Karpas-422 (cell line): ENCODE measurements around the gene ANKLE1. TPM values are rescaled to one million over a fixed set of nuclear protein-coding genes. Genes with fewer than 3 reads are reported as not detected.
"Not testable (repeated sequence)": the region's sequence is repeated elsewhere in the genome, so short reads cannot be mapped to it uniquely, and the experiment has no call there.

Source experiments
- DNase-seq: peaks from one replicate; pipeline ENCODE4 v3.0.0-alpha.2; 2015
- H2AFZ ChIP-seq: fragments of 200-600 bp; sonication (generic); 2 replicates; pipeline ENCODE4 v1.6.1; 2014; ENCODE audit warnings: antibody characterized with exemption, low read length, mixed read lengths
- H3K27ac ChIP-seq: fragments of 200-600 bp; sonication (generic); 2 replicates; pipeline ENCODE4 v1.5.1; 2014; ENCODE audit warnings: mild to moderate bottlenecking, low read length, moderate library complexity
- H3K27me3 ChIP-seq: fragments of 200-600 bp; sonication (generic); 2 replicates; pipeline ENCODE4 v1.6.1; 2014; ENCODE audit warnings: low read length, mixed read lengths
- H3K36me3 ChIP-seq: fragments of 200-600 bp; sonication (generic); 2 replicates; pipeline ENCODE4 v1.6.1; 2014; ENCODE audit warnings: low read length, mixed read lengths; ENCODE audit not compliant: insufficient read depth
- H3K4me1 ChIP-seq: fragments of 200-600 bp; sonication (generic); 2 replicates; pipeline ENCODE4 v1.6.1; 2014; ENCODE audit warnings: mild to moderate bottlenecking, low read length, mixed read lengths
- H3K4me2 ChIP-seq: fragments of 200-600 bp; sonication (generic); 2 replicates; pipeline ENCODE4 v1.6.1; 2014; ENCODE audit warnings: low read length, low read depth, mild to moderate bottlenecking; ENCODE audit not compliant: poor library complexity, severe bottlenecking
- H3K4me3 ChIP-seq: fragments of 200-600 bp; sonication (generic); 2 replicates; pipeline ENCODE4 v1.5.1; 2014; ENCODE audit warnings: mild to moderate bottlenecking, antibody characterized with exemption, low read length, mixed read lengths
- H3K79me2 ChIP-seq: fragments of 200-600 bp; sonication (generic); 2 replicates; pipeline ENCODE4 v1.6.1; 2014; ENCODE audit warnings: mild to moderate bottlenecking, low read length, mixed read lengths
- H3K9ac ChIP-seq: fragments of 200-600 bp; sonication (generic); 2 replicates; pipeline ENCODE4 v1.6.0; 2014; ENCODE audit warnings: low read length
- H3K9me2 ChIP-seq: fragments of 200-600 bp; sonication (generic), shearing (Covaris generic); replicated peaks from 2 replicates; pipeline ENCODE4 v1.6.0; 2014; ENCODE audit warnings: mild to moderate bottlenecking, low read length, moderate library complexity; ENCODE audit not compliant: insufficient read depth
- H3K9me3 ChIP-seq: fragments of 300-700, 200-600 bp; sonication (generic); 2 replicates; pipeline ENCODE4 v1.6.1; 2014; ENCODE audit warnings: low read length, mixed read lengths
- H4K20me1 ChIP-seq: fragments of 200-600 bp; sonication (generic); 2 replicates; pipeline ENCODE4 v1.6.1; 2014; ENCODE audit warnings: mild to moderate bottlenecking, antibody characterized with exemption, low read length, low read depth; ENCODE audit not compliant: insufficient read depth
- total RNA-seq: library from RNA; depleted of rRNA; stranded (reverse); fragments of >200 nt; shearing (Covaris generic); gene quantifications from 2 replicates; pipeline ENCODE4 v1.2.3, GENCODE V29; 2014; ENCODE audit warnings: low replicate concordance

Gene ANKLE1
- total RNA-seq, 1 experiment from 2014 or later, result 19.6 TPM

GRCh38 chr19:17266589-17266974, 15.1 kb upstream of the ANKLE1 start:
- Histone ChIP-seq H3K9me2 (no peaks in the 10 kb centered on the region), H3K27me3 (no peaks in the 10 kb centered on the region), H3K36me3 (peaks cover 4% of the 10 kb centered on the region; the same call in 1 of the 2 replicates), H3K4me2 (peak overlapping the region; percentile 75), H3K9ac (peak overlapping the region; percentile 59), H2AFZ (no peak overlapping the region), H4K20me1 (no peaks in the 10 kb centered on the region), H3K79me2 (peaks cover 17% of the 10 kb centered on the region), H3K4me3 (peak overlapping the region; percentile 40; the same call in 1 of the 2 replicates), H3K27ac (peak overlapping the region; percentile 93), H3K9me3 (no peaks in the 10 kb centered on the region), H3K4me1 (peaks cover 21% of the 10 kb centered on the region)
- no peak for DNase-seq

DNA sequence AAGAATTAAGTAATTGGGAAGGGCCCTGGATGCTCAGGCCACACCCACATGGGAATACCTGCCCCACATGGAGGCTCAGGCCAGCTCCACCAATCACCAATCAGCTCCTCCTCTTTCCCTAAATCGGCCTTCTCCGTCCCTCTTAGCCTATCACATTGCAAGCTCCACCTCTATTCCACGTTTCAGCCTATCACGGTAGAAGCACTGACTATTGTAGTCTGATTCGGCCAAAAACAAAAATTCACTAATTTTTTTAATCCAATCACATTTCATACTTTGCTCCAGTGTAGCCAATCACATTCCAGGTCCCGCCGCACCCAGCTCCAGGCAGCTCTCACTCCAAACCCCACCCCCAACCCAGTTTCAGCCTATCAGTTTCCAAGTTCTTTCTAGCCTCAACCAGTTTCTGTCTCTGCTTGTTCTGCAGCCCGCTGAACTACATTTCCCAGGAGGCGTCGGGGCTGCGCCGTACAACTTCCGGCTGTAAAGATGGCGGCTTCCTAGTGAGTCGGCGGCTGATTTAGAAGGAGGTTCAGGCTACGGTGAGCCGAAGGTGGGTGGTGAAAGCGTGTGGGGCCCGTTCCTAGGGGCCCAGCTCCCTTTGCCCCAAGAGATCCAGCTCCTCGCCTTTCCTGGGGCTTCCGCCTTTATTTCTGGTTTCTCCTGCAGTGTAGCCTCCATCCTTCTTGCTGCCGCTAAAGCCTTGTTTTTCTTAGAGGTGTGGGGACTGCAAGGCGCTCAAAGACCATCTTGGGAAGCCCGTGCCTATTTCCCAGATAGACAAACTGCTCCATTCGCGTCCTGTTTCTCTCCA, 14.5 kb upstream of the ANKLE1 start, which contains the start of gene BABAM1:
Gene BABAM1 (plus strand): TSS at position 469 of the 814 bp plus-strand sequence. CDS start 1,364 bp downstream, outside the sequence.
- Histone ChIP-seq H3K79me2 (peaks cover 17% of the 10 kb centered on the region), H3K9me3 (no peaks in the 10 kb centered on the region), H4K20me1 (no peaks in the 10 kb centered on the region), H3K27ac (peak within 1 kb of the TSS; percentile 93), H3K27me3 (no peaks in the 10 kb centered on the region), H2AFZ (peak within 1 kb of the TSS; percentile 33; the same call in 1 of the 2 replicates), H3K4me2 (peak within 1 kb of the TSS; percentile 75), H3K36me3 (peaks cover 4% of the 10 kb centered on the region; the same call in 1 of the 2 replicates), H3K9me2 (no peaks in the 10 kb centered on the region), H3K4me1 (peaks cover 21% of the 10 kb centered on the region), H3K9ac (peak within 1 kb of the TSS; percentile 82), H3K4me3 (peak within 1 kb of the TSS; percentile 93)
- peak; percentile 99 for DNase-seq

GRCh38 chr19:17268754-17269153, 12.9 kb upstream of the ANKLE1 start:
- no peaks in the 10 kb centered on the region for H3K9me3 ChIP-seq
- H3K9me2 ChIP-seq, result no peaks in the 10 kb centered on the region
- H3K27ac ChIP-seq, result no peak overlapping the region
- no peaks in the 10 kb centered on the region for H3K27me3 ChIP-seq
- no peak for DNase-seq
- H3K9ac ChIP-seq, result peak overlapping the region; percentile 82
- H2AFZ ChIP-seq, result no peak overlapping the region
- peak overlapping the region; percentile 71 for H3K4me2 ChIP-seq
- H3K79me2 ChIP-seq, result peaks cover 17% of the 10 kb centered on the region
- H4K20me1 ChIP-seq, result no peaks in the 10 kb centered on the region
- peak overlapping the region; percentile 93 for H3K4me3 ChIP-seq
- H3K4me1 ChIP-seq, result peaks cover 21% of the 10 kb centered on the region
- H3K36me3 ChIP-seq, result peaks cover 4% of the 10 kb centered on the region; the same call in 1 of the 2 replicates

DNA sequence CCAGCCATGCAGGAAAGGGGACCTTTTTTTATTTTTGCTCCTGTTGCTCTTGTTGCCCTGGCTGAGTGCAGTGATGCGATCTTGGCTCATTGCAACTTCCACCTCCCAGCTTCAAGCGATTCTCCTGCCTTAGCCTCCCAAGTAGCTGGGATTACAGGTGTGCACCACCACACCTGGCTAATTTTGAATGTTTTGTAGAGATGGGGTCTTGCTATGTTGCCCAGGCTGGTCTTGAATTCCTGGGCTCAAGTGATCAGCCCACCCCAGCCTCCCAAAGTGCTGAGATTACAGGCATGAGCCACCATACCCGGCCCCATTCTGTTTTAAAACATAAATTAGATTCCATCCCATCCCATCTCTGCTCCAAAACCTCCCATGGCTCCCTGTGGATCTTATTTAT, 6.8 kb upstream of the ANKLE1 start:
- H3K4me1 ChIP-seq, H3K27ac ChIP-seq, H3K4me3 ChIP-seq, H2AFZ ChIP-seq, H3K9me3 ChIP-seq, H3K9me2 ChIP-seq, DNase-seq, H3K9ac ChIP-seq, H3K4me2 ChIP-seq, H3K27me3 ChIP-seq, H3K79me2 ChIP-seq, H4K20me1 ChIP-seq: not testable (repeated sequence)
- H3K36me3 ChIP-seq, result peaks cover 16% of the 10 kb centered on the region

DNA sequence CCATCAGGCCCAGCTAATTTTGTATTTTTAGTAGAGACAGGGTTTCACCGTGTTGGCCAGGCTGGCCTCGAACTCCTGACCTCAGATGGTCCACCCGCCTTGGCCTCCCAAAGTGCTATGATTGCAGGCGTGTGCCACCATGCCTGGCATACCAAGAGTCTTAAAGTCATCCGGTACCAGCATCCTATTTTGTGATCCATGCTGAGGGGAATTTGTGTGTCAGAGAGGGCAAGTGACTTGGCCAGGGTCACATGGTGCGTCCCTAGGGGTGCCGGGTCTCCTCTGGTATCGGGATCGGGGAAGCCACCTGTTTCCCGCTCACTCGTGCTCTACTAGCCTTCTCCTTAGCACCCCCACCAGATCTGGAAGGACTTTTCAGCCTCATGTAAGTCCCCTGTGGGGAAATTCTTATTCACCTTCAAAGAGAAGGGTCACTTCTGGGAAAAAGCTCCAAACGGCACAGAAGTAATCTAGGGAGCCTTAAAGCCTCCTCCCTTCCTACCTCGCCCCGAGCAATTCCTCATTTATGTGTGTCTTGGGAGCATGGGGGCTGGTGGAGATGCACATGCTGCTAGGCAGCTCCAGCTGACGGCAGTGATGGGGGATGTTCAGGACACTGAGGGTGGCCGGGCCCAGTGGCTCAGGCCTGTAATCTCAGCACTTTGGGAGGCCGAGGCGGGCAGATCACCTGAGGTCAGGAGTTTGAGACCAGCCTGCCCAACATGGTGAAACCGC, 6.1 kb upstream of the ANKLE1 start:
- H4K20me1 ChIP-seq, result no peaks in the 10 kb centered on the region
- no peak overlapping the region for H3K4me3 ChIP-seq
- H3K9me2 ChIP-seq, result no peaks in the 10 kb centered on the region
- peaks cover 16% of the 10 kb centered on the region for H3K36me3 ChIP-seq
- no peaks in the 10 kb centered on the region for H3K79me2 ChIP-seq
- H2AFZ ChIP-seq, result no peak overlapping the region
- H3K9ac ChIP-seq, result no peak overlapping the region
- no peak for DNase-seq
- H3K4me2 ChIP-seq, result no peak overlapping the region
- H3K4me1 ChIP-seq, result no peaks in the 10 kb centered on the region
- H3K27me3 ChIP-seq, result no peaks in the 10 kb centered on the region
- no peaks in the 10 kb centered on the region for H3K9me3 ChIP-seq
- no peak overlapping the region for H3K27ac ChIP-seq

DNA sequence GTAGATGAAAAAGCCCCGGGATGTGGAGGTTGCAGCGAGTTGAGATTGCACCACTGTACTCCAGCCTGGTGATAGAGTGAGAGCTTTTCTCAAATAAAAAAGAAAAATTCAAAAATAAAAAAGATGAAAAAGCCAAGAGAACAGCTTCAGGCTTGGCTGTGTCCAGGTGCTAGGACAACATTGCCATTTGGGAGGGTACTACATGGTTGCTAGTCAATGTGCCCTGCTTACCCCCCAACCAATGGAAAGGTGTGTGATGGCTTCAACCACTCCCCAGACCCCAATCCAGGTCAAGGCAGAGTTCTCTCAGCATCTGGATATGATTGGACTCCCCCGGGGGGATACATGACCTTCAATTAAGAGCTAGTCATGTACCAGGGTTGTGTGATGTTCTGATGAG, 2.3 kb upstream of the ANKLE1 start:
- no peaks in the 10 kb centered on the region for H3K9me3 ChIP-seq

GRCh38 chr19:17282488-17283125, 906 bp downstream of the ANKLE1 start:
- Histone ChIP-seq H3K9me3 (no peaks in the 10 kb centered on the region), H3K27ac (peak overlapping the region; percentile 78), H3K4me3 (peak overlapping the region; percentile 73), H3K4me2 (peak overlapping the region; percentile 90), H3K79me2 (peaks cover 15% of the 10 kb centered on the region; the same call in 1 of the 2 replicates), H3K9ac (peak overlapping the region; percentile 87), H3K27me3 (no peaks in the 10 kb centered on the region), H3K36me3 (peaks cover 25% of the 10 kb centered on the region), H4K20me1 (peaks cover 12% of the 10 kb centered on the region), H3K9me2 (no peaks in the 10 kb centered on the region), H3K4me1 (peaks cover 23% of the 10 kb centered on the region), H2AFZ (peak overlapping the region; percentile 81; the same call in 1 of the 2 replicates)
- peak; percentile 94 for DNase-seq

More for the DNA sequence above, 2.3 kb upstream of the ANKLE1 start:
- no peak for DNase-seq
- H3K4me3 ChIP-seq, result no peak overlapping the region
- H4K20me1 ChIP-seq, result peaks cover 8% of the 10 kb centered on the region
- H3K27ac ChIP-seq, result no peak overlapping the region
- peaks cover 15% of the 10 kb centered on the region; the same call in 1 of the 2 replicates for H3K79me2 ChIP-seq
- peaks cover 17% of the 10 kb centered on the region for H3K36me3 ChIP-seq
- peaks cover 23% of the 10 kb centered on the region for H3K4me1 ChIP-seq
- no peak overlapping the region for H2AFZ ChIP-seq
- no peaks in the 10 kb centered on the region for H3K27me3 ChIP-seq
- no peak overlapping the region for H3K9ac ChIP-seq
- no peak overlapping the region for H3K4me2 ChIP-seq
- H3K9me2 ChIP-seq, result no peaks in the 10 kb centered on the region
